ENCODE measurements around the gene USP25.

GRCh38 chr21:15809065-15809464 is 79.3 kb downstream of the USP25 start:
- no peak for TF ChIP-seq RFX5 (IDR thresholded peaks at IDR 0.05; ENCODE audit: borderline replicate concordance, low read depth, low read length)
- no peak for TF ChIP-seq EZH2 (IDR thresholded peaks at IDR 0.05; ENCODE audit: low read depth, low read length, severe bottlenecking)
- no peak for TF ChIP-seq SIX5 (IDR thresholded peaks at IDR 0.05; ENCODE audit: low read depth, low read length)

All from H1 (cell line).